Effector CD8-positive, alpha-beta T cell (primary cell): Measurements from ENCODE around the gene CCNG1.
"Not testable (repeated sequence)": the region's sequence is repeated elsewhere in the genome, so short reads cannot be mapped to it uniquely, and the experiment has no call there.

ENCODE experiments used
- DNase-seq: peaks from one replicate; lab custom pipeline; 2025; lab: John Stamatoyannopoulos, UW

Gene CCNG1

DNA sequence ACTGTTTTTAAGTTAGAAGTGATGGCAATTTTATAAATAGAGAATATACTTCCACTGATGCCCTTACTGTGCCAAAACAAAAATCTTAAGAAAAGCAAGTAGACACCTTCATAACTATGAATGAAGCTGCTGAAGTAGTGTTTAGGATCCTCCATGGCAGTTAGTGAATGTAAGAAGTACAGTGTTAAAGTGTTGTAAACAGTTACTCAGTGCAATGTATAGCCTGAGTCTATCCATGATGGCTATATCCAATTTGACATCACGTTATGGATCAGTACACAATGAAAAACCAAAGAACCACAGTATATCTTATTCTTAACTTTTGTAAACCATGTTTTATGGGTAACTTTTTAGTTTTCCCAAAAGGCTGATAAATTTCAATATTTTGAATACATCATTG lies 7.1 kb downstream of the CCNG1 start:
- no peak for DNase-seq

DNA sequence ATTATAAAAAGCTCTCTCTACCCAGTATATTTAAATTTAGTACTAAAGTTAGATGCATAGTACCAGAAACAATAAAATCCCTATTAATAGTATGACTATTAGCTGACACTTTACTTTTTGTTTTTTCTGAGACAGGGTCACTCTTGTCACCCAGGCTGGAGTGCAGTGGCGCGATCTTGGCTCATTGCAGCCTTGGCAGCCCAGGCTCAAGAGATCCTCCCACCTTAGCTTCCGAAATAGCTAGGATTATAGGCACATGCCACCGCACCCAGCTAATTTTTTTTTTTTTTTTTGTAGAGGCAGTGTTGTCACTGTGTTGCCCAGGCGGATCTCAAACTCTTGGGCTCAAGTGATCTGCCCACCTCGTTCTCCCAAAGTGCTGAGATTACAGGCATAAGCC lies 8.0 kb downstream of the CCNG1 start:
- DNase-seq: no peak

DNA sequence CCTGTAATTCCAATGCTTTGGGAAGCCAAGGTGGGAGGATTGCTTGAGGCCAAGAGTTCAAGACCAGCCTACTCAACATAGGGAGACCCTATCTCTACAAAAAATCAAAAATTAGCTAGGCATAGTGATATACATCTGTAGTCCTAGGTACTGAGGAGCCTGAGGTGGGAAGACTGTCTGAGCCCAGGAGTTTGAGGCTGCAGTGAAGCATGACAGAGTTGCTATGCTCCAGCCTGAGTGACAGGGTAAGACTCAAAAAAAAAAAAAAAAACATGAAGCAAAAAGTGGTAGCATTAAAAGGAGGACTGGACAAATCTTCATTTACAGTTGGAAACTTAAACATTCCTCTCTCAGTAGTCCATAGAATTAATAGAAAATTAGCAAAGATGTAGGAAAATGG lies 9.8 kb downstream of the CCNG1 start:
- no peak for DNase-seq

DNA sequence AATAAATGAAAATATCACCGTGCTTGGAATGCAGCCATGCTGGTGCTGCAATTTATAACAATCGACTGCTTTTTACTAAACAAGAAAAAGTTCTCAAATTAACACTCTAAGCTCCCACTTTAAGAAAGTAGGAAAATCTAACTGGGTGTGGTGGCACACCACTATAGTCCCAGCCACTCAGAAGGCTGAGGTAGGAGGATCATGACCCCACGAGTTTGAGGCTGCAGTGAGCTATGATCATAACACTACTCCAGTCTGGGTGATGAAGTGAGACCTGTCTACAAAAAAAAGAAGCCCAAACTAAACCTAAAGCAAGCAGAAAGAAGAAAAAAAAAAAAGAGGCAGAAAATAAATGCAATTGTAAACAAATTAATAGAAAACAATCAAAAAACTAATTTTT lies 10.5 kb downstream of the CCNG1 start:
- DNase-seq: no peak

DNA sequence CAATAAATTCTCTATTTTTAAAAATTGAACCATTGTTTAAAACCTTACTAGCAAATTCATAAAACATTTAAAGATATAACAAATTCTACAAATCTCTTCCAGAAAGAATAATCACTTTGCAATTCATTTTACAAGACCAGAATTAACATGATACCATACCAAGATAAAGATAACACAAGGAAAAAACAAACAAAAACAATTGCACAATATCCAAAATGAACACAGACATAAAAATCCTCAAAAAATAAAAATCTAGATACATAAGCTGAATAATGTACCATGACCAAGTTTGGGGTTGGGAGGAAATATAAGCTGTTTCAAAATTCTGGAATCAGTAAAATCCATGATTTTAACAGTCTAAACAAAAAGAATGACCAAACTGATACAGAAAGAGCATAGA lies 11.1 kb downstream of the CCNG1 start:
- no peak for DNase-seq

DNA sequence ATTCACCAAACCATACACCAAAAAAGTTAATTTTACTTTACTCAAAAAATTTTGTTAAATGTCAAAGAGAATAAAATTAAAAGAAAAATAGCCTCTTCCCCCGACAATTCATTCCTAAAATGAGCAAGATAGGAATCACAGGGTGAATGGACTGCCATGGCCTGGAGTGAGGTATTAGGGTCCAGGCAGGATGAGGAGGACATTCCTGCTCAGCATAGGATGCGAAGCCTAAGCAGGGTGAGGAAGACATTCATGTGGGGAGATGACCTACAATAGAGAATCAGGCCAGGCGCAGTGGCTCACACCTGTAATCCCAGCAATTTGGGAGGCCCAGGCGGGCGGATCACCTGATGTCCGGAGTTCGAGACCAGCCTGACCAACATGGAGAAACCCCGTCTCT lies 14.1 kb downstream of the CCNG1 start:
- no peak for DNase-seq

DNA sequence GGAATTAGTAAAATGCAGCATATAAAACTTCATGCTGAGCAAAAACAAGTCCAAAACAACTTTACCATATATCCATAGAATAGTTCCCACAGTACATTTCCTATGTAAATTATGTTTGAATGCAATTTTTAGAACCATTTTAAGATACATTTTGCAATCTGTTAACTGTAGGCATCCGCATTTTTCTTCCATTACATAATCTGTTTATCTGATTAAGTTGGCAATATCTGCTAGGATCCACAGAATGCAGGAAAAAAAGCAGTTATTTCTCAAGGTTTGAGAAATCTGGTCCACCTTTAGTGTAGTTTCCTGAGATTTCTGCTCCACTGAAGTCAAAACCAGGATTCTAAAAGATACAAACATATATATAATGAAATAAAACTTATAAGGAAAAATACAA lies 16.3 kb downstream of the CCNG1 start:
- no peak for DNase-seq

DNA sequence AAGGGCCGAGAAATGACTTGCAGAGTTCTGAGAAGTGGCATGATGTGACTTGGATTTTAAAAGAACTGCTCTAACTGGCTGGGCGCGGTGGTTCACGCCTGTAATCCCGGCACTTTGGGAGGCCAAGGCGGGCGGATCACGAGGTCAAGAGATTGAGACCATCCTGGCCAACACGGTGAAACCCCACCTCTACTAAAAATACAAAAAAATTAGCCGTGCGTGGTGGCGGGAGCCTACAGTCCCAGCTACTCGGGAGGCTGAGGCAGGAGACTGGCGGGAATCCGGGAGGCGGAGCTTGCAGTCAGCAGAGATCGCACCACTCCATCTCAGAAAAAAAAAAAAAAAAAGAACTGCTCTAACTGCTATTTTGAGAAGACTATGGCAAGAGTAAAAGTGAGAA lies 18.0 kb downstream of the CCNG1 start:
- DNase-seq: not testable (repeated sequence)

DNA sequence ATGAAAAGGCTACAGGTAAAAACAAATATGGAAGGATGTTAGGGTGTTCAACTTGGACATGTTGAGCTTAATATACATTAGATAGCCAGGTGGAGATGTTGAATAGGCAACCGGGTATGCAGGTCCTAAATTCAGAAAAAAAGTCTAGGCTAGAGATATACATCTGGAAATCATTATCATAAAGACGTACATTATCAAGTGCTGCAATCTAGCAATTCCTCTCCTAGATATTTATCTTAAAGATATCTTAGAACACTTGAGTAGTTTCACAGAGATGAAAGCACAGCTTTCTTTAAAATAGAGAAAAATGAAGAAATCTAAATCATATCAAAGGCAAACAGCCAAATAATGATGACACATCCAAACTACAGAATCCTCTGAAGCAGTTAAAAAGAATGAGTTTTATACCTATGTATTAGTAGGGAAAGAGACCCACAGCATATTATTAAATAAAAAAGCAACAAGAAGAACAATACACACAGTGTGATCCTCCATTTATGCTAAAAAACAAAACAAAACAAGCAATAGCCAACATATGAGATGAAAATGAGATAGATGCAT lies 18.7 kb downstream of the CCNG1 start:
- DNase-seq: no peak

DNA sequence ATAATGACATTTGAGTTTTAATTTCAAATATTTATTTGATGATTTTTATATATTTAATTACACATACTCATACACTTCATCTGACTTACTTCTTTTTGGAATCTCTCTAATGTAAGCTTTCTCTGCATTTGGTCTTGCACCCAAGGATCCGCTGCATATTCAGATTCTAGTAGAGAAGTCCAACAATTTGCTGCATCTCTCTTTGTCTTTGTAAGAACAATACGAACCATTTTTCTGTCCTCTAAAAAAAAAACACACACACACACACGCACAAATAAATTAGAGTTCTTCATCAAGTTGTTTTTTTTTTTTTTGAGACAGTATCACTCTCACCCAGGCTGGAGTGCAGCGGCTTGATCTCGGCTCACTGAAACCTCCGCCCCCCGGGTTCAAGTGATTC lies 19.4 kb downstream of the CCNG1 start:
- DNase-seq: no peak

DNA sequence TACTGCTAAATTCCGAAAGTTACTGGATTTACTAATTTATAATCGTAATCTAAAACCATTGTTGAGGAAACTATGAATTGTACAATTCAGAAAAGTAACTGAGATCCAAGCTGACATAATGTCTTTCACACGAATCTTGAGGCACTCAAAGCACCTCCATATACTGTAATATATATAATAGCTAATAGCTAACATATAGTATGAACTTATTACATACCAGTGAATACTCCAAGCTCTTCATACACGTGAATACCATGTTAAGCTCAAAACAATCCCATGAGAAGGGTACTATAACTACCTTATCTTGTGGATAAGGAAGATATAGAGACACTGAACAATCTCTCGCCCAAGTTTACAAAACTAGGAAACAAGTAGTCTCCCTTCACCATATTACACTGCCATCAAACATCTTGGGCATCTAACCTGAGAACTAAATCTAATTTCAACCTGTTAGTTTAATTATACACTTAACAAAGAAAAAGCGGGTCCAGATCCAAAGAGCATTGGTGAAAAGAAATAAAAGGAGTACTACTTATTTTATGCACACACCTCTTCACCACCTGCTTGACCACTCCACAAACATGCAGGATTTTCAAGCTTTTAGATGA lies 21.5 kb downstream of the CCNG1 start:
- DNase-seq: no peak

DNA sequence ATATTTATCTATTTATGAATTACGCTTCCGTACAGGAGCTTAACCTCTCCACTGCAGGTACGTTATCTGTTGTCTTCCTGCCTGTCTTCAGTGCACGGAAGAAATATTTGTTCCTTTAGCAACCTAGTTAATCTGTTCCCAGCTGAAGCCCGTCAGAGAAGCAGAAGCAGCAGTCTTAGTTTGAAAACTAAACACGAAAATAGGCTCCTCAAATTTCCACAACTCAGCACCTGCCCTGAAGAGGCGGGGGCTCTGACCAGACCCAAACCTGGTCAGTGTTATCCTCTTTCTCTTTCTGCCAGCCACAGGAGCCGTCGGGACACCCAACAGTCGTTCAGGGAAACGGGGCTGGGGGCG lies 22.0 kb downstream of the CCNG1 start:
- DNase-seq: no peak

DNA sequence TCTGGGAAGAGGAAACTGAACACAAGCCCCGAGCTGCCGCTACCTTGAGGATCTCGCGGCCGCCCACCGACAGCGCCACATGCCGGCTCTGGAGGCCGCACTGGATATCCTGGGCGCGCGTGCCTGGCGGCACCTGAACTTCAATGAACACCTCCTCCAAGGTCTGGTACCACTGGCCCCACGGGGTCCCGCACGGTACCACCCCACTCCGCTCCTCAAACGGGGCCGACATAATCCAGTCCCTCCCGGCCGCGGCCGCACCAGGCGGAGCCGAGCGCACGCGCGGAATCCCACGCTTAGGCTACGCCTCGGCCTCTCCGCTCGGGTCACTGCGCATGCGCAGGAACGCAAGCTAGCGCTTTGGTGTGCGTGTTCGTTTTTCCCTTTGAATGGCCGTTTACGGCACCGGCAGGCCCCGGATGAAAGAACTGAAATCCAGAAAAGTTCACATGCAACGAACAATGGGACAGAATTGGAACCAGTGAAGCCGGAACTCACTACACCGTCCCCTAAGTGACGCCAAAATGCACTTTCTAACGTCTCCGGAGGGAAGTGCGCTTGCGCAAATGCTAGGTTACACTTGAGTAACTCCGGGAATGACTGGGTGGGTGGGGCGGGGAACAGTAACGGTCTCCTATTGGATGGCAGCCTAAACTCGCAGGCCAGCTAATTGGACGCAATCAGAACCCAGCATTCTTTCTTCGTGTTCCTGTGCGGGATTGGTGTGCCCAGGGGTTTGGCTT lies 22.6 kb downstream of the CCNG1 start, which contains the start of gene NUDCD2:
Gene NUDCD2 (minus strand): TSS at position 284 of the 743 bp plus-strand sequence. CDS start 52 bp downstream, at position 232.
- DNase-seq: peak; percentile 96

DNA sequence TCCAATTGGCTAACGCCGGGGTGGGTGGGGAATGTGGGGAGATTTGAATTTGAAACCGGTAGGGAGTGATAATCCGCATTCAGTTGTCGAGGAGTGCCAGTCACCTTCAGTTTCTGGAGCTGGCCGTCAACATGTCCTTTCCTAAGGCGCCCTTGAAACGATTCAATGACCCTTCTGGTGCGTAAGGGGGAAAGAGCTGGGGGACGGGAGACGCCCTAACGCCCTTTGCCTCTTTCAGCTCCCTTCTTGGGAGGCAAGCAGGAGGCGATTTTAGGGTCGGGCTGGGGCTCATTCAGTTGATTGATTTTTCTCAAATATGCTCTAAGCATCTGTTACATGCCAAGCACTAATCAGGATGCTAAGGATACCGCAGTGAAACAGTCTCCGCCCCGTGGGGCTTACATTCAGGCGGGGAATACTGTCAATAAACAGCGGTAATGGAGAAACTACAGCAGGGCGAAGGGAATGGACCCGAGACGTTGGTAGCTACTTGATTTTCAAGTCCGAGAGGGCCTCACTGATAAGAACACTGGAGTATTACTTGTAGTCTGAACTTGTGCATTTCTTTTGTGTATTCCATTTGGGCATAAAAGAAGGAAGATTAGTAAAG lies 23.3 kb downstream of the CCNG1 start, which contains the start of gene HMMR:
Gene HMMR (plus strand): TSS at position 71 of the 610 bp plus-strand sequence. CDS start 61 bp downstream, at position 132.
- no peak for DNase-seq

DNA sequence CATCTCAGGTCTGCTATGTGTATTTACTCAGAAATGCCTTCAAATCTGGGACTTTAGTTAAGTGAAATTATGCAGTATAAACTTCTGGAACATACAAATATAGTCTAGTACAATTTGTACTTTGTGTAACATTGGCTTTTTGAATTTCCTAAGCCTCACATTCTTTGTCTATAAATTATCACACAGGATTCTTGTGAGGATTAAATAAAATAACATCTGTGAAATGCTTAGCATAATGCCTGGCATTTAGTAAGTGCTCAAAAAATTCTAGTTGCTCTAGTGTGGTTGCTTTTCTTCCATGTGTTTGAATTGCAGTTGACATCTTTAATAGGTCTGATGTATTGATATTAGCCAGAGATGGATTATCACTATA lies 25.7 kb downstream of the CCNG1 start:
- DNase-seq: no peak

DNA sequence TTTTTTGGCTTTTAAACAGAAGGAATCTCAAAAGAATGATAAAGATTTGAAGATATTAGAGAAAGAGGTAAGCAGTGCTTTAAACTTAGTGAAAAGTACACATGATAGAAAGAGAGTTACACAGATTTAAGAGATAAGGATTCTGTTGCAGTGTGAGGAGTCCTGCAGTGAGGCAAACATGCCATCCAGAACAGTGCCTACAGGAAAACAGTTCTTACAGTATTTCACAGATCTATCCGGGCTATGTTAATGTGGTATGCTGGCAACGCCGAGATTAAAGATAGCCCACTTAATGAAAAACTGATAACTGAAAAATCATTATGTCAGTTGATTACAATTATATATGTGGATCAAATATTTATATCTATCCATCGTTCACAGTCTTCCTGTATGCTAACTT lies 30.3 kb downstream of the CCNG1 start:
- no peak for DNase-seq

DNA sequence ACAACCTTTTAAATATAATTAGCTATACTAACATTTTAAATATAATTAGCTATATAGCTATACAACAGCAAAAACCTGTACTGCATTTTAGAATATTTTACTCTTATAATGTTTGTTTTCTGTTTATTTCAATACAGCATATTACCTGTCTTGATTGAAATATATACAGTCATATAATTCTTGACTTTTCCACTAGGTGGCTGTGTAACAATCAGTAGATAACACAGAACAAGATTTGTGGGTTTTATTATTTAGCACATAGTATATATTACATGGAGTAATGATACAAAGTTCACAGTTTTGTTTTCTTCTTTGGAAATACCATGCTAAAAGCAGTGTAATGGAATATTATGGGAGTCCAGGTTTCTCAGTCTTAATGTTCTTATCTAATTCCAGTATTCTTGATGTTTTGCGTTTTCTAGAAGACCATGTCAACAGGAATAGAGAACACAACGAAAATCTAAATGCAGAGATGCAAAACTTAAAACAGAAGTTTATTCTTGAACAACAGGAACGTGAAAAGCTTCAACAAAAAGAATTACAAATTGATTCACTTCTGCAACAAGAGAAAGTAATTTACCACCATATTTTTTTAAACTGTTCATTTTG lies 36.3 kb downstream of the CCNG1 start:
- DNase-seq: no peak

DNA sequence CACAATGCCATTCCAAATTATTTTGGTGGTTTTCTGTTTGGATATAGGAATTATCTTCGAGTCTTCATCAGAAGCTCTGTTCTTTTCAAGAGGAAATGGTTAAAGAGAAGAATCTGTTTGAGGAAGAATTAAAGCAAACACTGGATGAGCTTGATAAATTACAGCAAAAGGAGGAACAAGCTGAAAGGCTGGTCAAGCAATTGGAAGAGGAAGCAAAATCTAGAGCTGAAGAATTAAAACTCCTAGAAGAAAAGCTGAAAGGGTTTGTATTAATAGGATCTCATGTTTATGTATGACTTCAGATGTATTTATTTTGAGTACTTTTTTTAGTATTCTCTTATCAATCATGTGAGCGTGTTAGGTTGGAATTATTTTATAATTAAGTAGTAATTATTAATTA lies 38.0 kb downstream of the CCNG1 start:
- DNase-seq: no peak

DNA sequence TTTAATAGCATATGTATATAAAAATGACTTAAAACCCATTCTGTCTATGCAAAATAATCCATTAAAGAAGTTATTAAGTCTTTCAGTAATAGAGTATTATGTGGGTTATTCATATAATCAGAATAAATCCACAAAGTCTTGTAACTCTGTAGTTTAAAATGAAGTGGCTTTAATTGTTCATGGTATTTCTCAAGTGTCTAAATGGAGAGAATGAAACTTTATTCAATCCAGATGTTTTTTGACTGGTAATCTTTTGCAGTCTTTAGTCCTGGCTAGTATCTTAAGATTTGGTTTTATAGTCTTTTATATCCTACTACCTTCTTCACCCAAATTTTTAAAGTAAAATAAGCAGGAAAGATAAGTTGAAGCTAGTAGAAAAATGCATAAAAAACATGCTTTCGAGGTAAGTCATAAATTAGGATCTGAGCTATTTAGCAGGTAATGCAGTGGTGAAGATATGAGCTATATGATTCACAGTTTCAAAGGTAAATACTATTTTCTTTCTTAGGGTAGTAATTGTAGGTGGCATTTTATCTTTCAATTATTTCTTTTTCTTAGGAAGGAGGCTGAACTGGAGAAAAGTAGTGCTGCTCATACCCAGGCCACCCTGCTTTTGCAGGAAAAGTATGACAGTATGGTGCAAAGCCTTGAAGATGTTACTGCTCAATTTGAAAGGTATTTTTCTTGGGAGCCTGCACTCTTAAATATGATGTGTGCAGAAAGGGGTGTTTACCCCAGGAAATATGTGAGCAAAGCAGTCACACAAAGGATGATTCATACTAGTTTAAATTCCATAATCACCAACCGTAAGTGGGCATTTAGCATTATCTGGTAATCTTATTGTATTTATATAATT lies 41.0 kb downstream of the CCNG1 start:
- no peak for DNase-seq

DNA sequence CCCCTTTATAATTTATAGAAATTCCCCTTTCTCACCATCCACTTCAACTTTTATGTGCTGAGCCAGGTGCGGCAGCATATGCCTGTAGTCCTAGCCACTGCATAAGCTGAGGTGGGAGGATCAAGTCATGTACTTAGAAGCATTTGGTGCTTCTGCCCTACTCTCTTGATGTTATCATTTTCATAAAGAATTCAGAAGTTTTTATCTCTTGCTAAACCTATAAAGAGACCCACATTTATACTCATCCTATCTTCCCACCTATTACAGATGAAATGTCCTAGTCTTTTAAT lies 41.5 kb downstream of the CCNG1 start:
- DNase-seq: no peak

DNA sequence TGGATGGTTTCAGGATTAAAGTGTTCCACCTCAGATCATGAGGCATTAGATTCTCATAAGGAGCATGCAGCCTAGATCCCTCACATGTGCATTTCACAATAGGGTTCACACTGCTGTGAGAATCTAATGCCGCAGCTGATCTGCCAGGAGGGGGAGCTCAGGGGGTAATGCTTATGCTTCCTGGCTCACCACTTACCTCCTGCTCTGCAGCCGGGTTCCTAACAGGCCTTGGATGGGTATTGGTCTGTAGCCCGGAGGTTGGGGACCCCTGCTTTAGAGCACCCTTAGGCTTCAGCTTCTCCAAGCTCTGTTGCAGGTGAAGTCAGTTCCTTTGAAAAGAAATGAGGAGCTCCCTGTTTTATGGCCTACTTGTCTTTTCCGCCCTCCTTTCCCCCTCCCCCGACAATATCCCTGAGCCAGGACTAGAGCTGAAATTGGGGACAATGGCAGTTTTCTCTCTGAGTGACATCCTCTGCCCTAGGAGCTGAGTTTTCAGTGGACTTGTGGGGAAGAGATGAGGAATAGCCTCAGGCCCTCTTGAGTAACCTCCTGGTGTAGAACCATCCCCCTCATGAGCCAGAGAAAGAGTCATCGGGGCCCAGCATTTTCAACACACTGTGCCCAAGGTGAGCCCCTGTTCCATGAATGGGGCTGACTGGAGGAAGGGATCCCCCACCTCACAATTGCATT lies 51.8 kb downstream of the CCNG1 start:
- no peak for DNase-seq
